AG09319 (cell line): ENCODE results near the gene SWI5.
A peak's percentile ranks its signal among the peaks of the same experiment; 100 is the strongest.
"Not testable (repeated sequence)": the region's sequence is repeated elsewhere in the genome, so short reads cannot be mapped to it uniquely, and the experiment has no call there.

Source experiments
- DNase-seq: peaks from one replicate; pipeline ENCODE4 v3.0.0-alpha.2; 2010; ENCODE audit warnings: low read depth; ENCODE audit errors: extremely low read depth
- CTCF ChIP-seq: IDR thresholded peaks from 2 replicates; pipeline ENCODE4 v1.5.1; 2011; ENCODE audit warnings: low read depth, mild to moderate bottlenecking, inconsistent platforms, low read length, moderate library complexity

Gene SWI5

GRCh38 chr9:128276008-128276573 lies at the start of gene SWI5:
SWI5 (plus strand) TSS chr9:128276276.
- peak; percentile 99 for DNase-seq
- TF ChIP-seq CTCF = no peak

- no peak for DNase-seq
- no peak for TF ChIP-seq CTCF
These were observed 49.7 kb upstream of the SWI5 start for GRCh38 chr9:128226412-128226801.

GRCh38 chr9:128230897-128231296 lies 45.2 kb upstream of the SWI5 start:
- not testable (repeated sequence) for DNase-seq

- no peak for DNase-seq
- no peak for TF ChIP-seq CTCF
These were observed 44.2 kb upstream of the SWI5 start for GRCh38 chr9:128231638-128232527.

GRCh38 chr9:128232528-128233428 lies 43.3 kb upstream of the SWI5 start:
- TF ChIP-seq CTCF = no peak
- no peak for DNase-seq

GRCh38 chr9:128233817-128234406 lies 42.2 kb upstream of the SWI5 start:
- no peak for DNase-seq
- no peak for TF ChIP-seq CTCF

GRCh38 chr9:128242124-128242523 lies 34.0 kb upstream of the SWI5 start:
- DNase-seq = no peak
- no peak for TF ChIP-seq CTCF
